Suprapubic skin (tissue), 4 donors: ENCODE results near the gene ETNK2. TPM values are rescaled to one million over a fixed set of nuclear protein-coding genes. Genes with fewer than 3 reads are reported as not detected.

ENCODE experiments used
- DNase-seq, 2 donors: peaks; one replicate each; pipeline ENCODE4 v3.0.0-alpha.2; 2019; ENCODE audit warnings: low spot score in 2 of 2
- H3K27ac ChIP-seq: fragments of 200-600 bp; sonication (generic); one replicate; pipeline ENCODE4 v1.5.1; 2019
- H3K27me3 ChIP-seq: fragments of 200-600 bp; sonication (generic); one replicate; pipeline ENCODE4 v1.5.1; 2019
- H3K36me3 ChIP-seq: fragments of 200-600 bp; sonication (generic); one replicate; pipeline ENCODE4 v1.5.1; 2019
- H3K4me1 ChIP-seq: fragments of 200-600 bp; sonication (generic); one replicate; pipeline ENCODE4 v1.5.1; 2019
- H3K4me3 ChIP-seq: fragments of 200-600 bp; sonication (generic); one replicate; pipeline ENCODE4 v1.5.1; 2019; ENCODE audit warnings: mild to moderate bottlenecking
- H3K9me3 ChIP-seq: fragments of 200-600 bp; sonication (generic); one replicate; pipeline ENCODE4 v1.5.1; 2019
- EP300 ChIP-seq: sonication (generic); formaldehyde crosslinking; IDR thresholded peaks from one replicate; pipeline ENCODE4 v1.6.1; 2017; ENCODE audit warnings: antibody characterized with exemption
- POLR2A ChIP-seq, 2 donors: fragments of 450-650 bp; IDR thresholded peaks; one replicate each; pipeline ENCODE4 v1.6.1; 2017; ENCODE audit warnings: antibody characterized with exemption in 2 of 2, mild to moderate bottlenecking in 2 of 2, moderate library complexity in 2 of 2
- POLR2AphosphoS5 ChIP-seq, 3 donors: sonication (generic); formaldehyde crosslinking; IDR thresholded peaks; one replicate each; pipeline ENCODE4 v1.6.1; 2017; ENCODE audit warnings: antibody characterized with exemption in 3 of 3
- WGBS: methylation state at CpG from one replicate; pipeline ENCODE4 v1.1.5; 2018; 5-methylcytosine and 5-hydroxymethylcytosine counted together
- total RNA-seq, 4 donors: library from RNA; depleted of rRNA; stranded (reverse); fragments of >200 nt; gene quantifications; one replicate each; pipeline ENCODE4 v1.1.0, GENCODE V29; 2016
- TF ChIP-seq, protein P1 (sequence below), 2 donors: fragments of 200-600 bp in 1 of 2; fragments of 450-650 bp in 1 of 2; sonication (generic) in 1 of 2; IDR thresholded peaks; one replicate each; pipeline ENCODE4 v1.5.1; 2016 to 2019; ENCODE audit warnings: antibody characterized with exemption in 2 of 2, mild to moderate bottlenecking in 1 of 2, moderate library complexity in 1 of 2

ETNK2 gene
- total RNA-seq, 4 donors from 2014 or later: 25.5 to 47.7 (median 36.0) TPM

DNA sequence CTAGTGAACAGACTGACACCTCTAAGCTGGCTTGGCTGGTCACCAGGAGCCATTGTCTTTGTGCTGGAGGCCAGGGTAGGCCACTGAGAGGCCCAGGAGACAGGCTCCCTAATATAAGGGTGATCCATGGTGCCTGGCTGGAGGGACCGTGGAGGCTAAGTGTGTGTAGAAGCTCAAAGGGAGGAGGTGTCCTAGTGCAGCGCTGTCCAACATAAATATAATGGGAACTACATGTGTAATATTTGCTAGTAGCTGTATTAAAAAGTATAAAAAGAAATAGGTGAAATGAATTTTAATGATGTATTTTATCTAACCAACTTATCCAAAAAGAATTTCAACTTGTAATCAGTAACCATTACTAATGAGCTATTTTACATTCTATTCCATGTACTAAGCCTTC lies 44.0 kb downstream of the ETNK2 start:
- Histone ChIP-seq H3K36me3 (no peaks in the 10 kb centered on the region), H3K4me3 (no peak overlapping the region), H3K27me3 (no peaks in the 10 kb centered on the region), H3K9me3 (no peaks in the 10 kb centered on the region), H3K4me1 (peaks cover 34% of the 10 kb centered on the region), H3K27ac (peak overlapping the region; percentile 14)
- TF ChIP-seq, protein P1, sequence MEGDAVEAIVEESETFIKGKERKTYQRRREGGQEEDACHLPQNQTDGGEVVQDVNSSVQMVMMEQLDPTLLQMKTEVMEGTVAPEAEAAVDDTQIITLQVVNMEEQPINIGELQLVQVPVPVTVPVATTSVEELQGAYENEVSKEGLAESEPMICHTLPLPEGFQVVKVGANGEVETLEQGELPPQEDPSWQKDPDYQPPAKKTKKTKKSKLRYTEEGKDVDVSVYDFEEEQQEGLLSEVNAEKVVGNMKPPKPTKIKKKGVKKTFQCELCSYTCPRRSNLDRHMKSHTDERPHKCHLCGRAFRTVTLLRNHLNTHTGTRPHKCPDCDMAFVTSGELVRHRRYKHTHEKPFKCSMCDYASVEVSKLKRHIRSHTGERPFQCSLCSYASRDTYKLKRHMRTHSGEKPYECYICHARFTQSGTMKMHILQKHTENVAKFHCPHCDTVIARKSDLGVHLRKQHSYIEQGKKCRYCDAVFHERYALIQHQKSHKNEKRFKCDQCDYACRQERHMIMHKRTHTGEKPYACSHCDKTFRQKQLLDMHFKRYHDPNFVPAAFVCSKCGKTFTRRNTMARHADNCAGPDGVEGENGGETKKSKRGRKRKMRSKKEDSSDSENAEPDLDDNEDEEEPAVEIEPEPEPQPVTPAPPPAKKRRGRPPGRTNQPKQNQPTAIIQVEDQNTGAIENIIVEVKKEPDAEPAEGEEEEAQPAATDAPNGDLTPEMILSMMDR (IDR thresholded peaks at IDR 0.05): no peak
- TF ChIP-seq EP300 (no peak), POLR2A (IDR thresholded peaks at IDR 0.05) (no peak), POLR2AphosphoS5 (IDR thresholded peaks at IDR 0.05) (no peak)
- WGBS: 93% methylated on average over 2 of the region's 2 CpGs
- DNase-seq: no peak

DNA sequence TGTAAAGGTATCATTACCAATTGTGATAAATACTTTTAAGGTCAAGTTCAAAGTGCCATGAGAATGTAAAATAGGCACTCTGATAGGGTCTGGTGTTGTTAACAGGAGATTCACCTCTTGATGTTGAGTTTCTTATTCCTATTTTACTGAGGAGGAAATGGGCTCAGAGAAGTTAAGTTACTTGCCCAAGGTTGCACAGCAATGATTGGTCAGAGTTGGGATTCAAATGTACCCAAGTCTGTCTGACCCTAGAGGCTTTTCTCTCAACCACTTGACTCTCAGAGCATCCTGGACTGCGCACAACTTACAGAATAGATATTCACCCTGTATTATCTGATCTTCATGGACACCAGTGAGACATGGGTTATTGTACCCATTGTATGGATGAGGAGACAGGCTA lies 45.0 kb downstream of the ETNK2 start:
- TF ChIP-seq POLR2A (IDR thresholded peaks at IDR 0.05) (no peak), EP300 (no peak), POLR2AphosphoS5 (IDR thresholded peaks at IDR 0.05) (no peak)
- TF ChIP-seq, protein P1 (IDR thresholded peaks at IDR 0.05): no peak
- H3K27me3 ChIP-seq: no peaks in the 10 kb centered on the region
- H3K4me3 ChIP-seq: no peak overlapping the region
- no peaks in the 10 kb centered on the region for H3K9me3 ChIP-seq
- WGBS: 89% methylated on average over 1 of the region's 1 CpG
- DNase-seq: no peak
- no peak overlapping the region for H3K27ac ChIP-seq
- no peaks in the 10 kb centered on the region for H3K36me3 ChIP-seq
- peaks cover 44% of the 10 kb centered on the region for H3K4me1 ChIP-seq

DNA sequence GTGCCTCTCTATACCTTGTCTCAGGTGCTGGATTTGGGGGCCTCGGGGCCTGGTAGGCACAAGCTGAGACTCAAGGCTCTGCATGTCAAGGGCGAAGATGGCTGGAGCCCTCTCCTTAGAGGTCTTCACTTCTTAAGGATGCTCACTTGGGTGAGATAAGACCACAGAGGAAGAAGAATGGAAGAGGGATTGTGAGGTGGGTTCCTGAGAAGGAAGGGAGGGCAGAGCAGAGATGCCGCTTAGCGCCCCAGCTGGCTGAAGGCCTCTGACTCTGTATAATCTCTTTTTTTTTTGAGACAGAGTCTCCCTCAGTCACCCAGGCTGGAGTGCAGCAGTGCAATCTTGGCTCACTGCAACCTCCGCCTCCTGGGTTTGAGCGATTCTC lies 46.7 kb downstream of the ETNK2 start:
- no peak overlapping the region for H3K4me3 ChIP-seq
- peaks cover 52% of the 10 kb centered on the region for H3K4me1 ChIP-seq
- H3K27ac ChIP-seq: peak overlapping the region; percentile 76
- no peaks in the 10 kb centered on the region for H3K9me3 ChIP-seq
- 86% methylated on average over 6 of the region's 6 CpGs for WGBS
- H3K36me3 ChIP-seq: no peaks in the 10 kb centered on the region
- no peak for DNase-seq
- TF ChIP-seq POLR2AphosphoS5 (IDR thresholded peaks at IDR 0.05) (no peak), EP300 (no peak), POLR2A (IDR thresholded peaks at IDR 0.05) (no peak)
- TF ChIP-seq, protein P1 (IDR thresholded peaks at IDR 0.05): no peak
- H3K27me3 ChIP-seq: no peaks in the 10 kb centered on the region

DNA sequence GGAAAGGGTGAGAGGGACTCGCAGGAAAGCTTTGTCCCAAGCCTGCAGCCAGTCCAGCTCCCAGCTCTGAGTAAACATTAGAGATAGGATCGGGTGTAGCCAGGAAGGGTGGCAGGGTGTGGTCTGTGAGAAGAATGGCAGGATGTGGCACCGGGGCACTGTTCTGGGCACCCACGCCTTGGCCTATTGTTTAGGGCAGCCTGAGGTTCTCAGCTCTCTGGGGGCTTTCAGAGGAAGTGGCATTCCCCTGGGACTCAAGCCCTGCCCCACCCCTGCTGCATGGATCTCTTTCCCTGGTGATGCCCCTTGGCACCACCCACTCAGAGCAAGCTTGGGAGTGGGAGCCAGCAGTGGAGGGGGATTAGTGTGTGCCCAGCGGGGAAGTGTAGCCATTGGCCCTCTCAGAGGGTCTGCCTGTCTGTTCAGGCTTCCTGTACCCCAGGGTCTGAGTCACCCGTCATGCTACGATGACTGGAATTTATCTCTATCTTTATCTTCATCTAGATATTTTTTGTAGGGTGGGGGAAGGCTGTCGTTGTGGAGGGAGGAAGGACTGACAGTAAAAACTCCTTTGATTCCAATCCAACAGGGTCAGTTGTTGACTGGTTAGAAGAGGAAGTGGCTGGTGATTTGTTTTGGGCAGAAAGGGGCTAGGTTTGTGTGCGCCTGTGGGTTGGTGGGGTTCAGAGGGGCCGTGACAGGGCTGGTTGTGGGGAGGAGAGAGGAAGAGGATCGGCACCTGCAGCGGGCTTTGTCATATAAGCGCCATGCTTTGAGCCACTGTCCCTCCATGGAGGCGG lies 47.3 kb downstream of the ETNK2 start:
- Histone ChIP-seq H3K9me3 (no peaks in the 10 kb centered on the region), H3K27me3 (no peaks in the 10 kb centered on the region), H3K36me3 (no peaks in the 10 kb centered on the region), H3K27ac (peak overlapping the region; percentile 76), H3K4me1 (peaks cover 52% of the 10 kb centered on the region), H3K4me3 (no peak overlapping the region)
- TF ChIP-seq POLR2A (IDR thresholded peaks at IDR 0.05): no peak
- no peak for TF ChIP-seq POLR2AphosphoS5 (IDR thresholded peaks at IDR 0.05)
- TF ChIP-seq, protein P1 (IDR thresholded peaks at IDR 0.05): no peak
- TF ChIP-seq EP300: no peak
- 69% methylated on average over 14 of the region's 14 CpGs for WGBS
- no peak for DNase-seq

DNA sequence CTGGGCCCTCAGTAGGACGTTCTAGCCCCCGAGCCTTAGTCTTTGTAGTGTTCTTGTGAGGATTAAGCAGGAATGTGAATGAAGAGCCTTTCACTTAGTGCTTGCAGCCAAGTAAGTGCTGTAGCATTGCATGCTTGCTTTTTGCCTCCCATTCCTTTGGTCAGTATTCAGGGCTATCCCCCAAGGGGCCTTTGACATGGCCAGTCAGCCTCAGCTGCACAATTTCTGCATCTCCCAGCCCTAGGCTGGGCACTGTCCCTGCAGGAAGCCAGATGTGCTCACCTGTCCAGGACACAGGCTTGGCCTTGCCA lies 48.5 kb downstream of the ETNK2 start:
- peaks cover 56% of the 10 kb centered on the region for H3K4me1 ChIP-seq
- H3K36me3 ChIP-seq: no peaks in the 10 kb centered on the region
- no peak for DNase-seq
- H3K9me3 ChIP-seq: no peaks in the 10 kb centered on the region
- H3K27ac ChIP-seq: peak overlapping the region; percentile 76
- TF ChIP-seq EP300 (no peak), POLR2AphosphoS5 (IDR thresholded peaks at IDR 0.05) (no peak), POLR2A (IDR thresholded peaks at IDR 0.05) (no peak)
- TF ChIP-seq, protein P1 (IDR thresholded peaks at IDR 0.05): no peak
- 63% methylated on average over 2 of the region's 2 CpGs for WGBS
- no peaks in the 10 kb centered on the region for H3K27me3 ChIP-seq
- no peak overlapping the region for H3K4me3 ChIP-seq
